SK-N-SH treated with all-trans-retinoic acid at 6 μM for 48 hours (cell line): ENCODE data around the gene PIK3CB.
"Not testable (repeated sequence)": the region's sequence is repeated elsewhere in the genome, so short reads cannot be mapped to it uniquely, and the experiment has no call there.

Experiments used
- ATAC-seq: fragments of 200-7000 bp; cut with Tn5 transposase; 3 replicates; pipeline ENCODE4 v1.9.1; 2020; ENCODE audit warnings: mild to moderate bottlenecking, moderate library complexity
- ARNTL ChIP-seq: fragments of 450-650 bp; formaldehyde crosslinking; IDR thresholded peaks from 2 replicates; pipeline ENCODE4 v1.5.0; 2020; ENCODE audit warnings: low read depth, mild to moderate bottlenecking, moderate library complexity, borderline replicate concordance
- BACH2 ChIP-seq: fragments of 250-450 bp; sonication (Bioruptor Pico); IDR thresholded peaks from 2 replicates; pipeline ENCODE4 v1.9.0; 2021; ENCODE audit warnings: mild to moderate bottlenecking, borderline replicate concordance
- CREB5 ChIP-seq: fragments of 250-450 bp; sonication (Bioruptor Pico); IDR thresholded peaks from 2 replicates; pipeline ENCODE4 v1.5.1; 2020; ENCODE audit warnings: low read depth, mild to moderate bottlenecking, moderate library complexity
- CSDC2 ChIP-seq: fragments of 250-450 bp; sonication (Bioruptor Pico); IDR thresholded peaks from 2 replicates; pipeline ENCODE4 v1.5.0; 2020; ENCODE audit warnings: mild to moderate bottlenecking, moderate library complexity
- ESRRG ChIP-seq: fragments of 250-450 bp; sonication (Bioruptor Pico); IDR thresholded peaks from 2 replicates; pipeline ENCODE4 v1.6.1; 2021; ENCODE audit warnings: mild to moderate bottlenecking
- GLIS3 ChIP-seq: fragments of 250-450 bp; sonication (Bioruptor Pico); IDR thresholded peaks from 2 replicates; pipeline ENCODE4 v1.5.0; 2020; ENCODE audit warnings: mild to moderate bottlenecking, moderate library complexity
- ISL1 ChIP-seq: fragments of 250-450 bp; sonication (Bioruptor Pico); IDR thresholded peaks from 2 replicates; pipeline ENCODE4 v2.1.2; 2022; ENCODE audit warnings: mild to moderate bottlenecking, moderate library complexity
- OSR1 ChIP-seq: fragments of 250-450 bp; sonication (Bioruptor Pico); IDR thresholded peaks from 2 replicates; pipeline ENCODE4 v1.8.0; 2022; ENCODE audit warnings: moderate library complexity, mild to moderate bottlenecking, inconsistent platforms
- POU6F1 ChIP-seq: fragments of 250-450 bp; sonication (Bioruptor Pico); IDR thresholded peaks from 2 replicates; pipeline ENCODE4 v1.8.0; 2021; ENCODE audit warnings: low read depth, mild to moderate bottlenecking, moderate library complexity, borderline replicate concordance
- PPARA ChIP-seq: fragments of 250-450 bp; sonication (Bioruptor Pico); IDR thresholded peaks from 2 replicates; pipeline ENCODE4 v1.5.0; 2020; ENCODE audit warnings: mild to moderate bottlenecking, borderline replicate concordance
- RARB ChIP-seq: fragments of 250-450 bp; sonication (Bioruptor Pico); IDR thresholded peaks from 2 replicates; pipeline ENCODE4 v1.8.0; 2021; ENCODE audit warnings: mild to moderate bottlenecking, moderate library complexity
- SNAI2 ChIP-seq: fragments of 250-450 bp; sonication (Bioruptor Pico); IDR thresholded peaks from 2 replicates; pipeline ENCODE4 v1.5.0; 2020; ENCODE audit warnings: mild to moderate bottlenecking, moderate library complexity
- TCF4 ChIP-seq: fragments of 250-450 bp; sonication (Bioruptor Pico); IDR thresholded peaks from 2 replicates; pipeline ENCODE4 v1.8.0; 2021; ENCODE audit warnings: mild to moderate bottlenecking, moderate library complexity, borderline replicate concordance
- TOX ChIP-seq: fragments of 250-450 bp; sonication (Bioruptor Pico); IDR thresholded peaks from 2 replicates; pipeline ENCODE4 v1.8.0; 2021; ENCODE audit warnings: mild to moderate bottlenecking, moderate library complexity, borderline replicate concordance
- ZC3H10 ChIP-seq: fragments of 250-450 bp; sonication (Bioruptor Pico); IDR thresholded peaks from 2 replicates; pipeline ENCODE4 v1.5.1; 2021; ENCODE audit warnings: mild to moderate bottlenecking, moderate library complexity
- ZFP3 ChIP-seq: fragments of 250-450 bp; sonication (Bioruptor Pico); IDR thresholded peaks from 2 replicates; pipeline ENCODE4 v1.5.0; 2020; ENCODE audit warnings: mild to moderate bottlenecking, moderate library complexity
- ZFP30 ChIP-seq: fragments of 450-650 bp; formaldehyde crosslinking; IDR thresholded peaks from 2 replicates; pipeline ENCODE4 v1.5.0; 2022; ENCODE audit warnings: mild to moderate bottlenecking, moderate library complexity
- ZNF565 ChIP-seq: fragments of 450-650 bp; formaldehyde crosslinking; conservative IDR thresholded peaks from 2 replicates; pipeline ENCODE4 v1.5.0; 2020; ENCODE audit warnings: low read depth, mild to moderate bottlenecking, moderate library complexity
- ZNF8 ChIP-seq: fragments of 450-650 bp; formaldehyde crosslinking; IDR thresholded peaks from 2 replicates; pipeline ENCODE4 v1.5.0; 2020; ENCODE audit warnings: mild to moderate bottlenecking, moderate library complexity
- TF ChIP-seq, protein P1 (sequence below): fragments of 250-450 bp; sonication (Bioruptor Pico); IDR thresholded peaks from 2 replicates; pipeline ENCODE4 v1.5.0; 2020; ENCODE audit warnings: mild to moderate bottlenecking, moderate library complexity
- TF ChIP-seq, protein P2 (sequence below): fragments of 250-450 bp; sonication (Bioruptor Pico); IDR thresholded peaks from 2 replicates; pipeline ENCODE4 v1.8.0; 2020; ENCODE audit warnings: mild to moderate bottlenecking, moderate library complexity, borderline replicate concordance

PIK3CB gene

GRCh38 chr3:138848696-138849095 lies 14.0 kb upstream of the PIK3CB start:
- TF ChIP-seq POU6F1 (CRISPR knock-in tag) (no peak), TCF4 (CRISPR knock-in tag) (no peak), ZFP3 (CRISPR knock-in tag) (no peak), GLIS3 (CRISPR knock-in tag) (no peak), CSDC2 (CRISPR knock-in tag) (no peak), ZC3H10 (no peak), CREB5 (CRISPR knock-in tag) (no peak), ZNF8 (CRISPR knock-in tag) (no peak), OSR1 (CRISPR knock-in tag) (no peak), BACH2 (CRISPR knock-in tag) (no peak), ISL1 (CRISPR knock-in tag) (no peak), ZFP30 (CRISPR knock-in tag) (no peak), ZNF565 (CRISPR knock-in tag) (no peak), ESRRG (no peak), ARNTL (CRISPR knock-in tag) (no peak), PPARA (CRISPR knock-in tag) (no peak), SNAI2 (no peak), TOX (no peak)
- TF ChIP-seq, protein P1, sequence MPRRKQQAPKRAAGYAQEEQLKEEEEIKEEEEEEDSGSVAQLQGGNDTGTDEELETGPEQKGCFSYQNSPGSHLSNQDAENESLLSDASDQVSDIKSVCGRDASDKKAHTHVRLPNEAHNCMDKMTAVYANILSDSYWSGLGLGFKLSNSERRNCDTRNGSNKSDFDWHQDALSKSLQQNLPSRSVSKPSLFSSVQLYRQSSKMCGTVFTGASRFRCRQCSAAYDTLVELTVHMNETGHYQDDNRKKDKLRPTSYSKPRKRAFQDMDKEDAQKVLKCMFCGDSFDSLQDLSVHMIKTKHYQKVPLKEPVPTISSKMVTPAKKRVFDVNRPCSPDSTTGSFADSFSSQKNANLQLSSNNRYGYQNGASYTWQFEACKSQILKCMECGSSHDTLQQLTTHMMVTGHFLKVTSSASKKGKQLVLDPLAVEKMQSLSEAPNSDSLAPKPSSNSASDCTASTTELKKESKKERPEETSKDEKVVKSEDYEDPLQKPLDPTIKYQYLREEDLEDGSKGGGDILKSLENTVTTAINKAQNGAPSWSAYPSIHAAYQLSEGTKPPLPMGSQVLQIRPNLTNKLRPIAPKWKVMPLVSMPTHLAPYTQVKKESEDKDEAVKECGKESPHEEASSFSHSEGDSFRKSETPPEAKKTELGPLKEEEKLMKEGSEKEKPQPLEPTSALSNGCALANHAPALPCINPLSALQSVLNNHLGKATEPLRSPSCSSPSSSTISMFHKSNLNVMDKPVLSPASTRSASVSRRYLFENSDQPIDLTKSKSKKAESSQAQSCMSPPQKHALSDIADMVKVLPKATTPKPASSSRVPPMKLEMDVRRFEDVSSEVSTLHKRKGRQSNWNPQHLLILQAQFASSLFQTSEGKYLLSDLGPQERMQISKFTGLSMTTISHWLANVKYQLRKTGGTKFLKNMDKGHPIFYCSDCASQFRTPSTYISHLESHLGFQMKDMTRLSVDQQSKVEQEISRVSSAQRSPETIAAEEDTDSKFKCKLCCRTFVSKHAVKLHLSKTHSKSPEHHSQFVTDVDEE (CRISPR knock-in tag), result no peak
- TF ChIP-seq, protein P2, sequence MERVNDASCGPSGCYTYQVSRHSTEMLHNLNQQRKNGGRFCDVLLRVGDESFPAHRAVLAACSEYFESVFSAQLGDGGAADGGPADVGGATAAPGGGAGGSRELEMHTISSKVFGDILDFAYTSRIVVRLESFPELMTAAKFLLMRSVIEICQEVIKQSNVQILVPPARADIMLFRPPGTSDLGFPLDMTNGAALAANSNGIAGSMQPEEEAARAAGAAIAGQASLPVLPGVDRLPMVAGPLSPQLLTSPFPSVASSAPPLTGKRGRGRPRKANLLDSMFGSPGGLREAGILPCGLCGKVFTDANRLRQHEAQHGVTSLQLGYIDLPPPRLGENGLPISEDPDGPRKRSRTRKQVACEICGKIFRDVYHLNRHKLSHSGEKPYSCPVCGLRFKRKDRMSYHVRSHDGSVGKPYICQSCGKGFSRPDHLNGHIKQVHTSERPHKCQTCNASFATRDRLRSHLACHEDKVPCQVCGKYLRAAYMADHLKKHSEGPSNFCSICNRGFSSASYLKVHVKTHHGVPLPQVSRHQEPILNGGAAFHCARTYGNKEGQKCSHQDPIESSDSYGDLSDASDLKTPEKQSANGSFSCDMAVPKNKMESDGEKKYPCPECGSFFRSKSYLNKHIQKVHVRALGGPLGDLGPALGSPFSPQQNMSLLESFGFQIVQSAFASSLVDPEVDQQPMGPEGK (CRISPR knock-in tag), result no peak
- ATAC-seq, result no peak

DNA sequence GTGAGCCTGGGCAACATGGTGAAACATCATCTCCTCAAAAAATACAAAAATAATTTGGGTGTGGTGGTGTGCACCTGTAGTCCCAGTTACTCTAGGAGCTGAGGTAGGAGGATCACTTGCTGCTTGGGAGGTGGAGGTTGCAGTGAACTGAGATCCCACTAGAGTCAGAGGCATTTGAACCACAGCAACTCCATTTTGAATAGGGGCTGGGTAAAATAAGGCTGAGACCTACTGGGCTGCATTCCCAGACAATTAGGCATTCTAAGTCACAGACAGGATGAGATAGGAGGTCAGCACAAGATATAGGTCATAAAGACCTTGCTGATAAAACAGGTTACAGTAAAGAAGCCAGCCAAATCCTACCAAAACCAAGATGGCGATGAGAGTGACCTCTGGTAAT lies 12.1 kb upstream of the PIK3CB start:
- not testable (repeated sequence) for ATAC-seq

- no peak for ATAC-seq
- TF ChIP-seq ZFP30 (CRISPR knock-in tag) (no peak), RARB (CRISPR knock-in tag) (no peak), ZNF565 (CRISPR knock-in tag) (no peak), GLIS3 (CRISPR knock-in tag) (no peak), ISL1 (CRISPR knock-in tag) (no peak)
Measured at GRCh38 chr3:138846262-138846791, 11.6 kb upstream of the PIK3CB start.

GRCh38 chr3:138845771-138846173 lies 11.0 kb upstream of the PIK3CB start:
- no peak for ATAC-seq
- TF ChIP-seq ZFP3 (CRISPR knock-in tag) (no peak), TOX (no peak), ARNTL (CRISPR knock-in tag) (no peak)
